ENCODE results near the gene SLITRK4.

- no peak for TF ChIP-seq CTCF (conservative IDR thresholded peaks at IDR 0.05; ENCODE audit: low read depth, low read length)
- TF ChIP-seq NFE2L2 (IDR thresholded peaks at IDR 0.05; ENCODE audit: low read depth, low read length) = no peak
- no peak for TF ChIP-seq RFX5 (IDR thresholded peaks at IDR 0.05; ENCODE audit: low read depth, low read length)
- no peak for TF ChIP-seq POLR2A (IDR thresholded peaks at IDR 0.05; ENCODE audit: low read depth, low read length)
- no peak for TF ChIP-seq MAFK (IDR thresholded peaks at IDR 0.05; ENCODE audit: low read depth, low read length)
- TF ChIP-seq USF2 (IDR thresholded peaks at IDR 0.05; ENCODE audit: low read depth, low read length) = no peak
- TF ChIP-seq FOS (IDR thresholded peaks at IDR 0.05; ENCODE audit: low read depth, low read length) = no peak
- no peak for TF ChIP-seq SMC3 (IDR thresholded peaks at IDR 0.05; ENCODE audit: low read depth, low read length)
- TF ChIP-seq RAD21 (IDR thresholded peaks at IDR 0.05; ENCODE audit: low read length) = no peak
- no peak for TF ChIP-seq BHLHE40 (IDR thresholded peaks at IDR 0.05; ENCODE audit: low read depth, low read length)
- TF ChIP-seq CHD1 (IDR thresholded peaks at IDR 0.05; ENCODE audit: low read depth, low read length) = no peak
- no peak for TF ChIP-seq ELK1 (IDR thresholded peaks at IDR 0.05; ENCODE audit: borderline replicate concordance, low read depth, low read length)
- no peak for TF ChIP-seq MXI1 (IDR thresholded peaks at IDR 0.05; ENCODE audit: borderline replicate concordance, low read depth, low read length)
- TF ChIP-seq MAZ (IDR thresholded peaks at IDR 0.05; ENCODE audit: borderline replicate concordance, low read depth, low read length) = no peak
These were observed 2.2 kb downstream of the SLITRK4 start for GRCh38 chrX:143633461-143634308.

Measured in IMR-90 (cell line).